Smooth muscle cell (in vitro differentiated cells): ENCODE measurements around the gene CD70. TPM values are rescaled to one million over a fixed set of nuclear protein-coding genes. Genes with fewer than 3 reads are reported as not detected.
"Not testable (repeated sequence)": the region's sequence is repeated elsewhere in the genome, so short reads cannot be mapped to it uniquely, and the experiment has no call there.

Experiments used
- DNase-seq: peaks from one replicate; lab custom pipeline; 2025; ENCODE audit not compliant: unreplicated experiment; lab: John Stamatoyannopoulos, UW
- H2AFZ ChIP-seq: fragments of 200-600 bp; sonication (generic); 2 replicates; pipeline ENCODE4 v1.6.0; 2016; ENCODE audit warnings: antibody characterized with exemption, low read depth, mild to moderate bottlenecking
- H3F3A ChIP-seq: fragments of 200-600 bp; sonication (generic); 2 replicates; pipeline ENCODE4 v1.6.0; 2017; ENCODE audit warnings: antibody characterized with exemption, low read depth
- H3K27ac ChIP-seq: fragments of 200-600 bp; sonication (generic); 2 replicates; pipeline ENCODE4 v1.5.1; 2016; ENCODE audit warnings: low read depth, mild to moderate bottlenecking
- H3K27me3 ChIP-seq: fragments of 200-600 bp; sonication (generic); 2 replicates; pipeline ENCODE4 v1.6.1; 2016; ENCODE audit warnings: low read depth, mild to moderate bottlenecking
- H3K36me3 ChIP-seq: fragments of 200-600 bp; sonication (generic); 2 replicates; pipeline ENCODE4 v1.5.1; 2016; ENCODE audit warnings: low read depth
- H3K4me1 ChIP-seq: fragments of 200-600 bp; sonication (generic); 2 replicates; pipeline ENCODE4 v1.5.1; 2016; ENCODE audit warnings: low read depth
- H3K4me2 ChIP-seq: fragments of 200-600 bp; sonication (generic); 2 replicates; pipeline ENCODE4 v1.6.0; 2016; ENCODE audit warnings: mild to moderate bottlenecking
- H3K4me3 ChIP-seq: fragments of 200-600 bp; sonication (generic); 2 replicates; pipeline ENCODE4 v1.5.1; 2016; ENCODE audit warnings: mild to moderate bottlenecking
- H3K79me2 ChIP-seq: fragments of 200-600 bp; sonication (generic); 2 replicates; pipeline ENCODE4 v1.6.0; 2016; ENCODE audit warnings: low read depth, mild to moderate bottlenecking
- H3K9ac ChIP-seq: fragments of 200-600 bp; sonication (generic); 2 replicates; pipeline ENCODE4 v1.6.0; 2016; ENCODE audit warnings: low read depth
- H3K9me3 ChIP-seq: fragments of 200-600 bp; sonication (generic); replicated peaks from 2 replicates; pipeline ENCODE4 v1.5.1; 2016; ENCODE audit warnings: low read depth
- H4K20me1 ChIP-seq: fragments of 200-600 bp; sonication (generic); 2 replicates; pipeline ENCODE4 v1.6.0; 2016; ENCODE audit warnings: low read depth
- CTCF ChIP-seq: fragments of 200-600 bp; sonication (generic); IDR thresholded peaks from 2 replicates; pipeline ENCODE4 v1.5.1; 2017; ENCODE audit warnings: borderline replicate concordance, mild to moderate bottlenecking, antibody characterized with exemption; ENCODE audit not compliant: insufficient read depth, poor library complexity, severe bottlenecking
- WGBS: methylation state at CpG from one replicate; pipeline ENCODE4 v1.1.7; 2016; ENCODE audit warnings: low lambda C conversion rate; 5-methylcytosine and 5-hydroxymethylcytosine counted together
- polyA plus RNA-seq: library from polyadenylated mRNA; unstranded; fragments of >200 nt; fragmentation: Nextera tagmentation; extraction: Ambion mirVana; gene quantifications from 2 replicates; pipeline ENCODE4 v1.2.1, GENCODE V29; 2016
- total RNA-seq: library from RNA; depleted of rRNA; stranded (reverse); fragments of >200 nt; gene quantifications from 2 replicates; pipeline ENCODE4 v1.2.3, GENCODE V29; 2014

CD70 gene
- total and polyA plus RNA-seq, 2 experiments from 2014 or later = 0.54 TPM; not detected in 1

- no peak overlapping the region for H2AFZ ChIP-seq
- H3K4me2 ChIP-seq = no peak overlapping the region
- WGBS = 82% methylated on average over 5 of the region's 5 CpGs
- H3K4me3 ChIP-seq = no peak overlapping the region
- H3K27ac ChIP-seq = no peak overlapping the region
- no peak for TF ChIP-seq CTCF
- H4K20me1 ChIP-seq = no peaks in the 10 kb centered on the region
- DNase-seq = no peak
- no peaks in the 10 kb centered on the region for H3F3A ChIP-seq
- H3K9me3 ChIP-seq = no peaks in the 10 kb centered on the region
- no peaks in the 10 kb centered on the region for H3K36me3 ChIP-seq
- no peaks in the 10 kb centered on the region for H3K79me2 ChIP-seq
- no peak overlapping the region for H3K9ac ChIP-seq
- H3K4me1 ChIP-seq = no peaks in the 10 kb centered on the region
- no peaks in the 10 kb centered on the region for H3K27me3 ChIP-seq
Measured at GRCh38 chr19:6608940-6609339, 18.0 kb upstream of the CD70 start.

GRCh38 chr19:6608146-6608545 lies 17.2 kb upstream of the CD70 start:
- H3K27me3 ChIP-seq, H3K4me2 ChIP-seq, H3K9me3 ChIP-seq, H2AFZ ChIP-seq, H3K36me3 ChIP-seq, H3K4me1 ChIP-seq, DNase-seq, H3K27ac ChIP-seq, H3F3A ChIP-seq, H4K20me1 ChIP-seq, H3K79me2 ChIP-seq, H3K4me3 ChIP-seq, H3K9ac ChIP-seq: not testable (repeated sequence)
- 93% methylated on average over 9 of the region's 9 CpGs for WGBS

GRCh38 chr19:6606276-6607070 lies 15.5 kb upstream of the CD70 start:
- WGBS = 87% methylated on average over 11 of the region's 11 CpGs
- H3K27me3 ChIP-seq, H2AFZ ChIP-seq, H3K4me3 ChIP-seq, H3K9me3 ChIP-seq, H3K4me2 ChIP-seq, DNase-seq, H3K27ac ChIP-seq, H3F3A ChIP-seq, H4K20me1 ChIP-seq, H3K79me2 ChIP-seq, H3K36me3 ChIP-seq, H3K9ac ChIP-seq, H3K4me1 ChIP-seq: not testable (repeated sequence)

GRCh38 chr19:6604906-6605305 lies 14.0 kb upstream of the CD70 start:
- no peaks in the 10 kb centered on the region for H3K4me1 ChIP-seq
- no peaks in the 10 kb centered on the region for H3F3A ChIP-seq
- no peaks in the 10 kb centered on the region for H4K20me1 ChIP-seq
- H2AFZ ChIP-seq = no peak overlapping the region
- no peak overlapping the region for H3K27ac ChIP-seq
- H3K9me3 ChIP-seq = no peaks in the 10 kb centered on the region
- H3K79me2 ChIP-seq = no peaks in the 10 kb centered on the region
- WGBS = 88% methylated on average over 11 of the region's 11 CpGs
- H3K4me2 ChIP-seq = no peak overlapping the region
- no peak overlapping the region for H3K9ac ChIP-seq
- H3K27me3 ChIP-seq = no peaks in the 10 kb centered on the region
- TF ChIP-seq CTCF = no peak
- H3K36me3 ChIP-seq = no peaks in the 10 kb centered on the region
- no peak overlapping the region for H3K4me3 ChIP-seq
- no peak for DNase-seq
